Activated T-cell treated with anti-CD3 and anti-CD28 coated beads, Interleukin-2, amount 50 U/mL, for 72 hours (primary cell): Measurements from ENCODE around the gene ZNF268. TPM values are rescaled to one million over a fixed set of nuclear protein-coding genes. Genes with fewer than 3 reads are reported as not detected.
"Not testable (repeated sequence)": the region's sequence is repeated elsewhere in the genome, so short reads cannot be mapped to it uniquely, and the experiment has no call there.

Source experiments
- ATAC-seq, 2 donors: fragments of 150-1000 bp; cut with Tn5 transposase; replicated peaks in 1 of 2; 2 replicates each; pipeline ENCODE4 v1.10.0; 2021; ENCODE audit warnings: moderate library complexity in 2 of 2, mild to moderate bottlenecking in 1 of 2
- DNase-seq, 2 donors: peaks; one replicate each; pipeline ENCODE4 v3.0.0; 2021 to 2022; ENCODE audit warnings: mixed read lengths in 1 of 2
- H3K27ac Mint-ChIP-seq: one replicate; pipeline ENCODE4 v1.8.0; 2022; ENCODE audit warnings: mild to moderate bottlenecking, moderate library complexity, mixed read lengths
- H3K27me3 Mint-ChIP-seq: one replicate; pipeline ENCODE4 v1.8.0; 2022; ENCODE audit warnings: low read depth, mixed read lengths
- H3K36me3 Mint-ChIP-seq, 2 donors: one replicate each; pipeline ENCODE4 v1.8.0; 2022; ENCODE audit warnings: mixed read lengths in 2 of 2, mild to moderate bottlenecking in 1 of 2; ENCODE audit not compliant: insufficient read depth in 2 of 2
- H3K4me1 Mint-ChIP-seq: one replicate; pipeline ENCODE4 v1.8.0; 2022; ENCODE audit warnings: low read depth, mixed read lengths
- H3K4me3 Mint-ChIP-seq, 2 donors: one replicate each; pipeline ENCODE4 v1.8.0; 2022; ENCODE audit warnings: mild to moderate bottlenecking in 2 of 2, mixed read lengths in 2 of 2, moderate library complexity in 2 of 2
- H3K9me3 Mint-ChIP-seq, 2 donors: one replicate each; pipeline ENCODE4 v1.8.0; 2022; ENCODE audit warnings: mixed read lengths in 2 of 2
- total RNA-seq, 2 donors: library from RNA; stranded (reverse); gene quantifications; one replicate each; pipeline ENCODE4 v1.2.3, GENCODE V29; 2022

ZNF268 gene
- total RNA-seq, 2 donors from 2014 or later, result 16.7 to 18.8 TPM

DNA sequence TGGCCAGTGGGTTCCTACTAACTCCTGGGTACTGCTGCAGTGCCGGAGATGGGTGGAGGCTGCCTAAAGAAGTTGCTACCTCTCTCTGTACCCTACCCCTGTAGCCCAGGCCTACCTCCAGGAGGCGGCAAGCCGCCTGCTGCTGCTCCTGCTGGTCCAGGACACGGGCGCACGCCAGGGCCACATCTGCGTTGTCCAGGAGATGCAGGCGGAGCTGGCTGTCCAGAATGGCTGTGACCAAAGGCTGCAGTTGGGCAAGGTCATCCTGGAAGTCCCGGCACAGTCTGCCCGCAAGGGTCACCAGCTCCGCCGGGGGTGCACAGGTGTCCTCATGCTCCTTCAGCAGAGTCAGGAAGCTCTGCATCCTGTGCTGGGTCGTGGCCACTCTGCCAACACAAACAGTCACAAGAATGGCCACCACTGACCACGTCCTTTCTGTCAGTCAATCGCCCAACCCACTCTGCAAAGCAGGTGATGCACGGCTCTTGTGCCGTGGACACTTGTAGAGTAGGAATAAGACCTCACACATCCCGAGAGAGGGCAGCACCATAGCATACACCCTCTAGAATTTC, 52.8 kb downstream of the ZNF268 start:
- Mint-ChIP-seq H3K4me3 (no peak overlapping the region), H3K36me3 (peaks cover 3 to 8% of the 10 kb centered on the region in 2 donors), H3K9me3 (peaks cover 2 to 21% of the 10 kb centered on the region in 2 donors), H3K4me1 (no peaks in the 10 kb centered on the region), H3K27ac (no peak overlapping the region), H3K27me3 (no peaks in the 10 kb centered on the region)
- no peak for ATAC-seq
- no peak for DNase-seq

DNA sequence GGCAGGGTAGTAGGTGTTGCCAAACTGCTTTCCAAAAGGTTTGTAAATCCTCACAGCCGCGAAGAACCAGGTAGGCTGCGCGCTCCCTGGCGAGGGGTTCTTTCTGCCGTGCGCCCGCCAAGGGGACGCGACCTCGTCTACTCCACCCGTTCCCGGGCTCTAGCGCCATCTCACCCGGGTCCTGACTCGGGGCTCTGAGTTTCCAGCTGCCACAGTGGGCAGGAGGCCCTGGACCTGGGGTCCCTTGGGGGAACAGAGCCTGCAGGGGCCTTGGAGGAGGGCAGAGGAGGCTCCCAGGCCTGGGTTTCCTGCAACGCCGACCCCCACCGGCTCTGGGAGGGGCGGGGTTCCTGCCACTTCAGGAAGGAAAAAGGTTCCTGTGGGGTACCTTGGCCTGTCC, 53.7 kb downstream of the ZNF268 start:
- no peak overlapping the region for H3K27ac Mint-ChIP-seq
- no peak overlapping the region for H3K4me3 Mint-ChIP-seq
- peaks cover 3 to 13% of the 10 kb centered on the region in 2 donors for H3K36me3 Mint-ChIP-seq
- no peaks in the 10 kb centered on the region for H3K27me3 Mint-ChIP-seq
- peaks cover 7 to 16% of the 10 kb centered on the region in 2 donors for H3K9me3 Mint-ChIP-seq
- H3K4me1 Mint-ChIP-seq, result no peaks in the 10 kb centered on the region
- ATAC-seq (no peak), DNase-seq (no peak)

DNA sequence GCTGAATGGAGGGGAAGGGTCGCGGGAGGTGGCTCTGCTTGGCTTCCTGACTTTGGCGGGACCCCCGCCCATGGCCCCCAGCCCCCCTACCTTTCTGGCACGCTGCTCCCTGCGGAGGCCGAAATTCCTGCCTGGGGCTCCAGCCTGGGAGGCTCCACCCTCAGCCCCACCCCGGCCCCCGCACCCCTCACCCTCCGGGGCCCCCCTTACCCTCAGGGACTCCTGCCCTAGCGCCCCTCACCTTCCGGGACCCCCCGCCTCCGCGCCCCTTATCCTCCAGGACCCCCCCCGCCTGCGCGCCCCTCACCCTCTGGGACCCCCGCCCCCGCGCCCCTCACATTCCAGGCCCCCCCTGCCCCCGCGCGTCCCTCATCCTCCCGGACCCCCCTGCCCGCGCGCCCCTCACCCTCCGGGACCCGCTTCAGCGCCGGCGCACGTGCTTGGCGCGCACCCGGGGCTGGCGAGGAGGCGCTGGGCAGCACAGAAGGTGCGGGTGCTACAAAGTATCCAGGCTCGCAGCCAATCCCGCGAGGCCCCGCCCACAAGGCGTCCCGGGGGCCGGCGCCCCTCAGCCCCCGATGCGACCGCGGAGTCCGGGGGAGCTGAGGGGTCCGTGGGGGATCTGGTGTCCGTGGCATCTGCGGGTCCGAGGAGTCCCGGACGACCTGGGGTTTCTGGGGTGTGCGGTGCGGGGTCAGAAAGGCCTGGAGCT, 54.3 kb downstream of the ZNF268 start, which contains the start of gene ANHX:
Gene ANHX, minus strand, starts transcription at position 477 of the 712 bp plus-strand sequence. CDS start 1,521 bp downstream, outside the sequence.
- H3K4me1 Mint-ChIP-seq, result no peaks in the 10 kb centered on the region
- H3K9me3 Mint-ChIP-seq, result peaks cover 8 to 14% of the 10 kb centered on the region in 2 donors
- DNase-seq, result no peak
- ATAC-seq, result no peak
- no peaks in the 10 kb centered on the region for H3K27me3 Mint-ChIP-seq
- no peak within 1 kb of the TSS for H3K27ac Mint-ChIP-seq
- H3K36me3 Mint-ChIP-seq, result peaks cover 3 to 13% of the 10 kb centered on the region in 2 donors
- no peak within 1 kb of the TSS for H3K4me3 Mint-ChIP-seq

DNA sequence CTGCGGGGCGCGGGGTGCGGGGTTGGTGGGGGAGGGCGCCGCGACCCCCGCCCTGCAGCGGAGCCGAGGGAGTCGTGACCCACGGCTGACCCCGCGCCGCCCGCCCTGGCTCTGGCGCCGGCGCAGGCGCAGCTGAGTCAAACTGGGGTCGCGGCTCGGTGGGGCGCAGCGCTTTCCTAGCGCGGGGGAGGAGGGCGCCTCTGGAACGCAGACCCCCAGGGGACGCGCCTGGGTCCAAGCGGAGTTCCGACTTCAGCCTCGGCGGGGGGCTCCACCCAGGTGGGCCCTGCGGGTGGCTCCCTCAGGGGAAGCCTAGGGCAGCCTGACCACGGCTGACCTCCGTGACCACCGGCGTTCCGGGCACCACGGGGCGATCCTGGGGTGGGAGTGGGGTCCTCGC, 54.8 kb downstream of the ZNF268 start:
- no peaks in the 10 kb centered on the region for H3K4me1 Mint-ChIP-seq
- no peak overlapping the region for H3K27ac Mint-ChIP-seq
- H3K9me3 Mint-ChIP-seq, result peaks cover 13 to 16% of the 10 kb centered on the region in 2 donors
- H3K36me3 Mint-ChIP-seq, result peaks cover 5 to 16% of the 10 kb centered on the region in 2 donors
- no peak overlapping the region for H3K4me3 Mint-ChIP-seq
- no peak for DNase-seq
- ATAC-seq, result no peak
- no peaks in the 10 kb centered on the region for H3K27me3 Mint-ChIP-seq

DNA sequence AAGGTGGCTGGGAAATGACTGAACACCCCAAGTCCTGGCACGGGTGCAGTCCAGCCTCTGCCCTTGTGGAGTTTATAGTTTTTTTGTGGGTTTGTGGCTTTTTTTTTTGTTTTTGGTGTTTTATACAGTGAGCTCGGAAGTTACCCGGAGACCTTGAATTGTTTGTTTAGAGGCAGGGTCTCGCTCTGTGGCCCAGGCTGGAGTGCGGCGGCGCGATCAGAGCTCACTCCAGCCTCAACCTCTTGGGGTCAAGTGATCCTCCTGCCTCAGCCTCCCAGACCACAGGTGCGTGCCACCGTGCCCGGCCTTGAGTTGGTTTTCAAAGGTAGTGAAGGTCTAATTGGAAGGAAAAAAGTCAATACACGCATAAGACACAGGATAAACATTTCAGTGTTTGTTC, 55.3 kb downstream of the ZNF268 start:
- DNase-seq (no peak), ATAC-seq (no peak)
- Mint-ChIP-seq H3K27me3 (no peaks in the 10 kb centered on the region), H3K9me3 (peaks cover 13 to 16% of the 10 kb centered on the region in 2 donors), H3K36me3 (peaks cover 5 to 16% of the 10 kb centered on the region in 2 donors), H3K4me3 (no peak overlapping the region), H3K27ac (no peak overlapping the region), H3K4me1 (no peaks in the 10 kb centered on the region)

DNA sequence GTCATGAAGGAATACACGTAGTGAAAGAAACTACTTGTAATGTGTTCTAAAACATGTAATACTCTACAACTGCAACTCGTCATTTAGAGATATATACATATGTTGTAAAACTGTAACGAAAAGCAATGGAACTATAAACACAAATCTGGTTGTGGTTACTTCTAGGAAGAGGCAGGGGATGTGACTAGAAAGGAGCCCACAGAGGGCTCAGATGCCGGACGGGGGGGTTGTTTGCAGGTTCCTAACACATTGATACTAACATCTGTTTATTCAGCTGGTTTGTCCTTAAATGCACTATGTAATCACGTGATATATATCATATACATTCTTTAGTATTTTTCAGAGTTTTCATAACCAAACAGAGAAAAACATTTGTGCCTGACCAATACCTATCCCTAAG, 70.4 kb downstream of the ZNF268 start:
- peaks cover 5% of the 10 kb centered on the region for H3K27me3 Mint-ChIP-seq
- no peak for ATAC-seq
- H3K9me3 Mint-ChIP-seq, result peaks cover 23 to 24% of the 10 kb centered on the region in 2 donors
- no peaks in the 10 kb centered on the region for H3K4me1 Mint-ChIP-seq
- no peak overlapping the region for H3K27ac Mint-ChIP-seq
- no peak overlapping the region for H3K4me3 Mint-ChIP-seq
- peaks cover 8 to 10% of the 10 kb centered on the region in 2 donors for H3K36me3 Mint-ChIP-seq
- DNase-seq, result no peak

DNA sequence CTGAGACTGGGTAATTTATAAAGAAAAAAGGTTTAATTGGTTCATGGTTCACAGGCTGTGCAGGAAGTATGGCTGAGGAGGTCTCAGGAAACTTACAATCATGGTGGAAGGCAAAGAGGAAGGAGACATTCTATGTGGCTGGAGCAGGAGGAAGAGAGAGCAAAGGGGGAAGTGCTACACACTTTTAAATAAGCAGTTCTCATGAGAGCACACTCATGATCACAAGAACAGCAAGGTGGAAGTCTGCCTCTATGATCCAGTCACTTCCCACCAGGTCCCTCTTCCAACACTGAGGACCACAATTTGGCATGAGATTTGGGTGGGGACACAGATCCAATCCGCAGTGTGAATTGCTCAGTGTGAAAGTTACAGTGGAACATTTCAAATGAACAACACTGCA, 74.5 kb downstream of the ZNF268 start:
- H3K4me3 Mint-ChIP-seq, DNase-seq, H3K36me3 Mint-ChIP-seq, H3K27me3 Mint-ChIP-seq, ATAC-seq, H3K27ac Mint-ChIP-seq, H3K4me1 Mint-ChIP-seq: not testable (repeated sequence)
- peaks cover 13 to 19% of the 10 kb centered on the region in 2 donors for H3K9me3 Mint-ChIP-seq

DNA sequence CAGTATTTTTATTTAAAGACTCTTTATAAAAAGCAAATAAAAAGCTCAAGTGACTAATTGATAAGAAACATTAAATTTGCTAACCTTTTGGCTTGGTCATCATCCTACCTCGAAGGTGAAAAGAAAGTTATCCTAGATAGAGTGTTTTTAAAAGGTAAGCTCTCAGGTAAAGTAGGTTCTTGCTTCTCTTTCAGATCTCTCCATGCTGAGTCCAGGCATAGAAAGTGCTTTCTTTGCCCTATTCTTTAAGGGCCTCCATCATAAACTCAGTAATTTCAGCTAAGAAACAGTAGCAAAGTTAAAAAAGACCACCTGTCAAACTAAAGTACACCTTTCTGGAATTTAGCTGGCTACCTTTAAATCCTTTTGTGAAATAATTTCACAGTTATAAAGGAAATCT, 75.0 kb downstream of the ZNF268 start:
- DNase-seq, result no peak
- Mint-ChIP-seq H3K36me3 (peaks cover 0 to 5% of the 10 kb centered on the region in 2 donors), H3K27ac (no peak overlapping the region), H3K4me1 (no peaks in the 10 kb centered on the region), H3K4me3 (no peak overlapping the region), H3K27me3 (peaks cover 5% of the 10 kb centered on the region), H3K9me3 (peaks cover 13 to 19% of the 10 kb centered on the region in 2 donors)
- no peak for ATAC-seq

DNA sequence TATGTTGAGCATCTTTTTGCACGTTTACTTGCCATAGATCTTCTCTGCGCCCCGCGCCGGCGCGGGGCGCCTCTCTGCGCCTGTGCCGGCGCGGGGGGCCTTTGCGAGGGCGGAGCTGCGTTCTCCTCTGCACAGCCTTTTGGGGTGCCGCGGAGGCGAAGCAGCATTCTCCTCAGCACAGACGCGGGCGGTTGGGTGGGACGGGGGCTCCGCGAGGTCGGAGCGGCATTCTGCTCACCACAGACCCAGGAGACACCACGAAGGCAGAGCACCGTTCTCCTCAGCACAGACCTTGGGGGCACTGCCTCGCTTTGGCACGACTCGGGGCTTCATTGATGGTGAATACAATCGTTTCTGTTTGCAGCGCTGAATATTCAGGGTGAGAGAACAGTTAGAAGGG, 82.9 kb downstream of the ZNF268 start:
- no peak overlapping the region for H3K4me3 Mint-ChIP-seq
- no peak overlapping the region for H3K27ac Mint-ChIP-seq
- H3K27me3 Mint-ChIP-seq, result no peaks in the 10 kb centered on the region
- H3K36me3 Mint-ChIP-seq, result peaks cover 0 to 3% of the 10 kb centered on the region in 2 donors
- ATAC-seq (no peak), DNase-seq (no peak)
- no peaks in the 10 kb centered on the region for H3K4me1 Mint-ChIP-seq
- H3K9me3 Mint-ChIP-seq, result peaks cover 0 to 3% of the 10 kb centered on the region in 2 donors

Other genes starting within 250 kb of the ZNF268 start
- gene ZNF605, start 225.2 kb upstream of the ZNF268 start, total RNA-seq, result 1 to 10 TPM; 6.8 to 8.7 TPM
- gene ZNF26, start 195.1 kb upstream of the ZNF268 start, total RNA-seq, result 10 to 100 TPM; 22.9 to 24.1 TPM
- 10 to 100 TPM; 17.3 to 24.7 TPM for gene ZNF84, start 144.0 kb upstream of the ZNF268 start, total RNA-seq
- gene ZNF140, start 100.6 kb upstream of the ZNF268 start, total RNA-seq, result 10 to 100 TPM; 24.6 to 31.7 TPM
- 1 to 10 TPM; 1.8 to 2.2 TPM for gene ZNF891, start 51.2 kb upstream of the ZNF268 start, total RNA-seq
- gene ZNF10, start 50.9 kb upstream of the ZNF268 start, total RNA-seq, result 10 to 100 TPM in 1 of 2 donors, 1 to 10 TPM in 1; 9.3 to 14.2 TPM
- not detected for gene ANHX, start 54.4 kb downstream of the ZNF268 start, total RNA-seq